ENCODE data around the gene DLEU7. TPM values are rescaled to one million over a fixed set of nuclear protein-coding genes. Genes with fewer than 3 reads are reported as not detected.

DLEU7 gene
- total and polyA plus RNA-seq, 2 of the 8 experiments (the other 6 are each of a cell fraction or from before 2014, with no cell fraction given): 4.9 to 5.2 TPM

GRCh38 chr13:50850445-50850844 is 7.0 kb upstream of the DLEU7 start:
- WGBS, 2 experiments (ENCODE audit: extremely low coverage in 1 of 2, insufficient coverage in 1 of 2, insufficient read length in 1 of 2, insufficient replicate concordance in 2 of 2, low coverage in 1 of 2, low lambda C conversion rate in 2 of 2, missing lambda C conversion rate in 1 of 2): 89% methylated on average over 2 of the region's 2 CpGs; no CpG with 5 or more reads in 1 of the 2 experiments
- Histone ChIP-seq H3K56ac (replicated peaks; ENCODE audit: insufficient read length, low read depth, low read length) (no peak overlapping the region), H3K79me1 (ENCODE audit: low read depth, low read length) (no peaks in the 10 kb centered on the region; the same call in 1 of the 2 replicates), H4K8ac (ENCODE audit: extremely low read depth, insufficient read depth, low read length) (no peak overlapping the region), H4K20me1 (replicated peaks in 1 of 2; ENCODE audit: control insufficient read depth in 1 of 2, insufficient read depth in 2 of 2, low read length in 2 of 2) (no peaks in the 10 kb centered on the region), H2AFZ (ENCODE audit: low read length) (no peak overlapping the region), H2BK12ac (ENCODE audit: low read depth, low read length) (no peak overlapping the region), H4K91ac (replicated peaks; ENCODE audit: insufficient read length, low read length) (no peak overlapping the region), H3K9ac (replicated peaks in 1 of 4; ENCODE audit: extremely low read depth in 1 of 4, low read depth in 3 of 4, low read length in 3 of 4) (no peak overlapping the region), H2BK15ac (ENCODE audit: low read length) (no peak overlapping the region), H3K79me2 (ENCODE audit: control insufficient read depth in 1 of 2, insufficient read depth in 2 of 2, low read length in 2 of 2) (no peaks in the 10 kb centered on the region), H2BK5ac (ENCODE audit: low read depth, low read length) (no peak overlapping the region), H2BK120ac (replicated peaks; ENCODE audit: low read depth, low read length) (no peak overlapping the region), H3K4me3 (ENCODE audit: extremely low read depth in 1 of 4, insufficient read depth in 2 of 4, low read depth in 3 of 4, low read length in 4 of 4) (no peak overlapping the region), H2AK5ac (ENCODE audit: low read depth, low read length) (no peak overlapping the region), H3K23ac (ENCODE audit: insufficient read length) (no peak overlapping the region), H3K4ac (replicated peaks; ENCODE audit: insufficient read length, low read depth, low read length) (no peak overlapping the region), H3K18ac (ENCODE audit: extremely low read depth, low read length) (no peak overlapping the region), H3K14ac (ENCODE audit: insufficient read length) (no peak overlapping the region), H3K4me1 (replicated peaks in 1 of 4; ENCODE audit: control insufficient read depth in 3 of 4, insufficient read depth in 4 of 4, low read length in 3 of 4) (no peaks in the 10 kb centered on the region), H3K27ac (ENCODE audit: low read depth, low read length) (no peak overlapping the region), H3K4me2 (ENCODE audit: insufficient read depth in 1 of 2, low read depth in 2 of 2, low read length in 2 of 2) (no peak overlapping the region), H3K23me2 (ENCODE audit: low read depth, low read length) (no peaks in the 10 kb centered on the region), H3K9me3 (ENCODE audit: insufficient read depth in 2 of 2, low read depth in 1 of 2, low read length in 1 of 2) (no peaks in the 10 kb centered on the region), H4K5ac (ENCODE audit: insufficient read length, low read depth, low read length) (no peak overlapping the region), H2BK20ac (ENCODE audit: low read length) (no peak overlapping the region), H3K36me3 (ENCODE audit: control insufficient read depth in 2 of 4, insufficient read depth in 4 of 4, low read length in 3 of 4) (no peaks in the 10 kb centered on the region), H3K27me3 (replicated peaks in 1 of 4; ENCODE audit: control insufficient read depth in 3 of 4, extremely low read depth in 1 of 4, insufficient read depth in 3 of 4, low read length in 3 of 4) (peaks cover 0 to 1% (median 0%) of the 10 kb centered on the region in 4 experiments; a peak in 1 of 7 replicates)
- ChIA-PET POLR2A (ENCODE audit: partially characterized antibody) (no interaction called here), CTCF (ENCODE audit: partially characterized antibody) (interaction anchor here (0.7 kb wide), 1 partner anchor 15 kb away, joined by 6 read pairs; no protein-coding TSS in a partner anchor)
- DNase-seq (ENCODE audit: low read depth in 1 of 2, low spot score in 2 of 2) (no peak), FAIRE-seq (no peak)
- no peak for TF ChIP-seq POLR2AphosphoS5 (IDR thresholded peaks at IDR 0.05; ENCODE audit: low read depth, low read length)
- no peak for TF ChIP-seq ATF2 (IDR thresholded peaks at IDR 0.05; ENCODE audit: low read length)
- no peak for TF ChIP-seq CHD1 (IDR thresholded peaks at IDR 0.05; ENCODE audit: low read depth, low read length)
- TF ChIP-seq SAP30 (IDR thresholded peaks at IDR 0.05; ENCODE audit: insufficient read depth, insufficient replicate concordance, low read length): no peak
- no peak for TF ChIP-seq ASH2L (IDR thresholded peaks at IDR 0.05; ENCODE audit: low read length)
- TF ChIP-seq TAF1 (IDR thresholded peaks at IDR 0.05; ENCODE audit: low read depth, low read length): no peak
- no peak for TF ChIP-seq EZH2 (IDR thresholded peaks at IDR 0.05; ENCODE audit: low read depth, low read length, severe bottlenecking)
- no peak for TF ChIP-seq YY1 (IDR thresholded peaks at IDR 0.05; ENCODE audit: low read depth, low read length)
- TF ChIP-seq POU5F1 (IDR thresholded peaks at IDR 0.05; ENCODE audit: low read depth, low read length): no peak
- TF ChIP-seq JUN (IDR thresholded peaks at IDR 0.05; ENCODE audit: low read depth, low read length): no peak
- no peak for TF ChIP-seq KDM4A (IDR thresholded peaks at IDR 0.05; ENCODE audit: low read depth, low read length, severe bottlenecking)
- no peak for TF ChIP-seq SIN3A (conservative IDR thresholded peaks at IDR 0.05 in 1 of 2, IDR thresholded peaks at IDR 0.05 in 1 of 2; ENCODE audit: low read depth in 1 of 2, low read length in 2 of 2)
- TF ChIP-seq RXRA (IDR thresholded peaks at IDR 0.05; ENCODE audit: insufficient read depth, low read depth, low read length): no peak

All from H1 (cell line).